Daoy (cell line): ENCODE measurements around the gene TOB2. TPM values are rescaled to one million over a fixed set of nuclear protein-coding genes. Genes with fewer than 3 reads are reported as not detected.
"Not testable (repeated sequence)": the region's sequence is repeated elsewhere in the genome, so short reads cannot be mapped to it uniquely, and the experiment has no call there.

Experiments
- DNase-seq: peaks from one replicate; pipeline ENCODE4 v3.0.0-alpha.2; 2015; ENCODE audit warnings: low read depth
- total RNA-seq: library from RNA; depleted of rRNA; stranded (reverse); fragments of >200 nt; shearing (Covaris generic); gene quantifications from 2 replicates; pipeline ENCODE4 v1.2.3, GENCODE V29; 2014

Gene TOB2
- total RNA-seq, 1 experiment from 2014 or later = 13.9 TPM

GRCh38 chr22:41468381-41469217 lies 22.0 kb upstream of the TOB2 start, which contains the start of the genes ACO2 and PHF5A:
TSS of gene ACO2 (plus strand) at chr22:41469117. CDS start at chr22:41469147, 30 bp downstream.
TSS of gene PHF5A (minus strand) at chr22:41468692. CDS start at chr22:41468653, 39 bp downstream.
- peak; percentile 97 for DNase-seq

GRCh38 chr22:41461901-41462300 lies 15.3 kb upstream of the TOB2 start:
- no peak for DNase-seq

DNA sequence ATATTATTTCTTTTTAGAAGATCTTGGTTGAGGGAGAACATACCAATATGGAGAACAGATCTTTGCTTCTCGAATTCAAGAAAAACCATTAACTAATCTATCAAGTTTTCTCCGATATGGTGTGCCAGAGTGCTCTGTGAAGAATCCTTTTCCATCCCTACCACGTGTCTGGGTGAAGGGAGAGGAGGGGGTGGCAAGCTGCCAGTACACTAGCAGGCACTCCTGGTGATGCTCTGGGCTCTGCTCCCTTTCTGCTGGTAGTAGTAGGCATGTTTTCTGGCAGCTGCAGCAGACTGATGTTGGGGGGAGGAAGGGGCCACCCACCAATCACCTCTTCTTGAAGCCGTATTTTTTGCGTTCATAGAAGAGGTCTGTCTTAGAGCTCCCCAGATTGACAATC lies 13.5 kb upstream of the TOB2 start:
- not testable (repeated sequence) for DNase-seq

DNA sequence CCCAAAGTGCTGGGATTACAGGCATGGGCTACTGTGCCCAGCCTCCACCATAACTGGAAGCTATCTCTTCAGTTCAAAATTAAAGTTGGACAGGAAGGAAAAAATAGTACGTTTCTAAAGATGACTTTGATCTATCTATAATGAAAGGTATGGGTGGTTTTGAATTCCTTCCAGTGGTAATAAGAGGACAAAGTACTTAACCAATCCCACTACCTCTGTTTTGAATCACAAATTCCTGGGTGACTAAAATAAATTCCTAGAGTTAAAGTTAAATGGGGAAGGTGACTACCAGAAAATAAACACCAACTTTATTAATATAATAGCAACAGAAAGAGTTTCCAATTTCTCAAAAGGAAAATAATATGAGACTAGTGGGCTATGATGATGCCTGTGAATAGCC lies 12.8 kb upstream of the TOB2 start:
- no peak for DNase-seq

- DNase-seq = no peak
Observed at GRCh38 chr22:41458161-41458728, 11.6 kb upstream of the TOB2 start.

DNA sequence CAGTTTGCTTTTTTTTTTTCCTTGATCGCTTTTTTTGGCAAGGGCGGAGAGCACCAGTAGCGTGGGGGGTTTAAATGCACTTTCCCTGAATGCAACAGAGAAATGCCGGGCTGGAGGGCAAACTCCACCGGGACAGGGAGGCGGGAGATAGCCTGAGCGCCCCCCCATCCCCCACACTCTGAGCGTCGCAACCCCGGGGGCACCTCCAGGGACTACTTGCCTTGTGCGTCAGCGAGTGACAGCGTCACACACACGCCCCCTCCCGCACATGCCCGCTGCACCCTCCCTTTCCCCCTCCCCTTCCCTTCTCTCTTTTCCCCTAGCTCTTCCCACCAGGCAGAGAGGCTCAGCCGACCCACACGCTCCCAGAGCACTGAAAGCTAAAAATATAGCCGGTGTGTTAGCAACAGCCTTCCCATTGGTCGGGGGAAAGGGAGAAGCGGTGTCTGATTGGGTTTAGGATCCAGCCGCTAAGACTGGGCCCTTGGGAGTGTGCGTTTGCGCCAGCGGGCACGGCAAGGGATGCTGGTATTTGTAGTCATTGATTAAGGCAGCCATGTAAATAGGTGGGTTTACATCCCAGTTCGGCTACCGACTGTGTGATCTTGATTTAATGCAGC lies 1.7 kb upstream of the TOB2 start:
- peak; percentile 98 for DNase-seq

DNA sequence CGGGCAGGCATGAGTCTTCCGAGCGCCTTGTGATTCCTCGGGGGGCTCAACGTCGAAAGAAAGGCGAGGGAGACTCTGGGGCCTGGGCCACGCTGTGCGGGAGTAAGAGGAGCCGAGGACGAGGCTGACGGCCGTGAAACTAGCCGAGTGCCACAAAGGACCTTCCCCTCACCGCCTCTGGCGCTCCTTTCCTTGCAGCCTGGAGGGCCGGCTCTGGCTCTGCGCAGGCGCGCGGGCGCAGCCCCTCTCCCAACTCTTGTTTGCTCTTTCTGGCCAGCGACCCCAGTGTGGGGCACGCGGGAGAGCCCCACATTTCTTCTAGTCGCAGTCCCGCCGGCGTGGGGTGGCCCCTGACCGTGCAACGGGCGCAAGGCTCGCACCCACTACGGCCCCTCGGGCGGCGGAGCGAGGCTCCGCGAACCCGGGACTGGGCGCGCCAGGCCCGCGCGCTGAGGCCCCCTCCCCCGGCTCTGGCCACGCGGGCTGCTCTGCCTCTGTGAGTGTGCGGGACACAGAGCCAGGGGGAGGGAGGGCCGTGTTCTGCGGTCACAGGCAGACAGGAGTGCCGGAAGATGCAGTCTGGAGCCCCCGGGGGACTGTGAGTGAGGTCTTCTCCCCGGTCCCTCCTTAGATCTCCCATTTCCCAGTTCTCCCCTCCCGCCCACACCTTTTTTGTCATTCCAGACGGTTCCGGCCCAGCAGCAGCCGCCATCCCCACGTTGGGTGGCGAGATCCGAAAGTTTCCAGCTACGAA lies 1.0 kb upstream of the TOB2 start:
- DNase-seq = peak; percentile 78

- DNase-seq = peak; percentile 17
Observed at GRCh38 chr22:41446057-41446501, 522 bp downstream of the TOB2 start.

- DNase-seq = peak; percentile 24
Observed at GRCh38 chr22:41445129-41446056, 1.2 kb downstream of the TOB2 start.

DNA sequence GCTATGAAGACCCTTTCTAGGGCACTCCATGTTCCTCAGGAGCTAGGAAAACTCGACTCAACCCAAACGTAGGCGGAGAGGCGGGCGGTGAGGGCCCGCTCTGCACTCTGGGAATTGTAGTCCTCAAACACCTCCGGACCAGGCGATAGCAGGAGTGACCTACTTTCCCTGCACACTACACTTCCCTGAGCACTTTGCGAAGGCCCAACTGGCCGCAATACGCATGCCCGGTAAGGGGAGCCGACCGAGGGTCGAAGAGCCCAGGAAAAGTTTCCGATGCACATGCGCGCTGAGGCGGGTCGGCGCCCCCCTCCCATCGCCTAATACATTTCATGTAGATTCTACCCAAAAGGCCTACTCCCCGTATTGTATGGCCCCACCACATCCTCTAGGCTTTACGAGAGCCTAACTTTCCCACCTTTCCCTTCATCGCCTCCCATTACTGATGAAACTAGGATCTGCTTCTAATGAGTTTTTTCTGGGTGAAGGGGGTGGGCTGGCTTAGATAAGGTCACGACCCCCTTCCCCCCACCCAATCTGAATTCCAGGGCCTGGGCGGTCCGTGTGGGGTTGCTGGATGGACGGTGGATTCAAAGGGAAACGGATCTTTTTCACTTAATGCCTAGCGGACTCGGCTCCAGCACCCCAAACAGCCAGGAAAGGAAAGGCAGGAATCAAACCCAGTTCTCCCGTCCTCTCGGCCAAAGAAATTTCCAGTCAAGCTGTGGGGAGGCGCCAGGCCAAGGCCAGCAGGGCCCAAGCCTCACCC lies 2.1 kb downstream of the TOB2 start:
- peak; percentile 96 for DNase-seq

GRCh38 chr22:41442240-41442792 lies 4.3 kb downstream of the TOB2 start:
- DNase-seq = no peak

DNA sequence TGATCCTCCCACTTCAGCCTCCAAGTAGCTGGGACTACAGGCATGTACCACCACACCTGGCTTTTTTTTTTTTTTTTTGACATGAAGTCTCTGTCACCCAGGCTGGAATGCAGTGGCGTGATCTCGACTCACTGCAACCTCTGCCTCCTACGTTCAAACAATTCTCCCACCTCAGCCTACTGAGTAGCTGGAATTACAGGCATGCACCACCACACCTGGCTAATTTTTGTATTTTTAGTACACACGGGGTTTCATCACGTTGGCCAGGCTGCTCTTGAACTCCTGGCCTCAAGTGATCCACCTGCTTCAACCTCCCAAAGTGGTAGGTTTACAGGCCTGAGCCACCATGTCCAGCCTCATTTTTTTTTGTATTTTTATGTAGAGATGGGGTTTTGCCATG lies 6.1 kb downstream of the TOB2 start:
- DNase-seq = not testable (repeated sequence)

GRCh38 chr22:41437198-41437597 lies 9.4 kb downstream of the TOB2 start:
- DNase-seq = no peak

GRCh38 chr22:41436322-41437113 lies 10.1 kb downstream of the TOB2 start:
- no peak for DNase-seq

- DNase-seq = no peak
Observed at GRCh38 chr22:41435560-41435959, 11.0 kb downstream of the TOB2 start.

DNA sequence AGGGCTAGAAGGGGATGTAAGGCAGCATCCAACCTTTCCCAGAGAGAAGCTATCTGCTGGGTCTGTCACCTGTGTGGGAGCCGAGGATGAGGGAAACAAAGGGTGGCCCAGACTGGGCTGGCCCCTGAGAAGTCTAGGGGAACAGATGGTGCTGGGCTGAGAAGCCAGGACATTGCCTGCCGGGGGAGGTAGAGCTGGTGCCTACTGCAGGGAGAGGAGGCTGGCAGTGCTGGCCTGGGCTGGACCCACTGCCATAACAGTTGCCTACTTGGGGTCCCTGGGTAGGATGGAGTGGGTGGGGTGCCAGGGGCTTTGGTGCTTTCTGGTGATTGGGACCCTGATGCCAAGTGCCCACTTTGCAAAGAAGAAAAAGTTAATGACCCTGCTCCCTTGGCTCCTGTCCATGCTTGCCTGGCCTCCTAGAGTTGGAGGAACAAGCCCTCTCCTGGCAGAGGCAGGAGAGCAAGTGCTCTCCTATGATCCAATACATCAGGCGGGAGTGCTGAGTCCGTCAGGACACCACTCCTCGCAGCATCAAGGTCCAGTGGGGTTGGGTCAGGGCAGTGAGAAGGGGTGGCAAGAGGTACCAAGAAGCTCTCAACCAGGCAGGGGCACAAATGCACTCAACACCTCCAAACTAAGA lies 12.1 kb downstream of the TOB2 start:
- not testable (repeated sequence) for DNase-seq

GRCh38 chr22:41433480-41433879 lies 13.1 kb downstream of the TOB2 start:
- not testable (repeated sequence) for DNase-seq

DNA sequence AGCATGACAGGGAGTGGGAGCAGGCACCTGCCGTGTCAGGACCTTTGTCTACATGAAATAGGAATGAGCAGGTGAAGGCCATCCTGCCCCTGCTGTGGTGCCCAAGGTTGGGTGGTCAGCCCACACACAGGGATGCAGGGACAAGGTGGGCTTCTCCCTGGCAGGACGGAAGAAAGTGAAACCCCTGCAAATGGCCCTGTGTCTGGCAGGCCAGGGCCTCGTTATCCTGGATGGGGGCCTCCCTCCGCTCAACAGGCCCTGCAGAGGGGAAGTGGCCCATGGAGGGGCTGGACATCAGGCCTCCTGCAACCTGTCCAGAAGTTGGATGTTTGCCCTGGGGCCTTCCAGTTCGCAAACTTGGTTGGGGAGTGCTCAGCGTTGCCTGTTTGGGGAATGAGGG lies 14.9 kb downstream of the TOB2 start:
- DNase-seq = no peak
